SK-N-MC (cell line): ENCODE measurements around the gene NANOG.
"Not testable (repeated sequence)": the region's sequence is repeated elsewhere in the genome, so short reads cannot be mapped to it uniquely, and the experiment has no call there.

Experiments used
- DNase-seq: peaks from one replicate; pipeline ENCODE4 v3.0.0-alpha.2; 2011; ENCODE audit warnings: low read depth, low spot score
- H3K27ac ChIP-seq: fragments of 200-600 bp; sonication (generic); 2 replicates; pipeline ENCODE4 v1.5.1; 2016; ENCODE audit warnings: mixed run types
- H3K36me3 ChIP-seq: fragments of 200-600 bp; sonication (generic); 2 replicates; pipeline ENCODE4 v1.6.1; 2017; ENCODE audit warnings: antibody characterized with exemption, low read length, mixed read lengths; ENCODE audit not compliant: insufficient read depth
- H3K4me3 ChIP-seq: fragments of 200-600 bp; sonication (generic); 2 replicates; pipeline ENCODE4 v1.5.1; 2016
- H3K9ac ChIP-seq: fragments of 200-600 bp; sonication (generic); 2 replicates; pipeline ENCODE4 v1.8.0; 2017; ENCODE audit warnings: mixed run types, mixed read lengths; ENCODE audit not compliant: insufficient read length
- H3K9me3 ChIP-seq: fragments of 200-600 bp; sonication (generic); 2 replicates; pipeline ENCODE4 v1.6.1; 2017; ENCODE audit warnings: low read depth, mild to moderate bottlenecking, antibody characterized with exemption, low read length, moderate library complexity, mixed read lengths
- EZH2 ChIP-seq: fragments of 200-600 bp; sonication (generic); IDR thresholded peaks from one replicate; pipeline ENCODE4 v1.6.1; 2017; ENCODE audit warnings: antibody characterized with exemption
- FOXP2 ChIP-seq: optimal IDR thresholded peaks from 2 replicates; pipeline ENCODE3; 2011; ENCODE audit warnings: mild to moderate bottlenecking, moderate library complexity; ENCODE audit not compliant: insufficient read depth; ENCODE audit errors: extremely low read length, control extremely low read depth
- POLR2AphosphoS5 ChIP-seq: IDR thresholded peaks from 2 replicates; pipeline ENCODE4 v1.6.1; 2012; ENCODE audit warnings: mild to moderate bottlenecking, low read depth, low read length, borderline replicate concordance

Gene NANOG

DNA sequence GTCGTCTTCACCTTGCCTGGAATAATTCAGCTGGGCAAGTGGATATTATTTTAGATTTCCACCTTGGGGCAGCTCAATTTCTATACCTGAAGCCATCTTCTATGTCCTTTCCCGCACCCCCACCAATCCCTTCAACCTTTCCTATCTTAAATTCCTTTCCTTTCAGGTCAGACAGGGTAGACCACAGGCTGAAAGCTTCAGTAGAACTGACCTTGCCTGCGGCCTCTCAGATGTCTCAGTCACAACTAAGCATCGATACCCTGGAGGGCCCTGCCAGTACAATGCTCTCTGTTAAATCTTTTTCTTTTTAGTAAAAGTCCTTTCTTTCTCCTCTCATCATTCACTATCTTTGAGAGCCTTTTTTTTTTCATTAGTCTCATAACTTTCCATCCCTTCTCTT lies 44.6 kb downstream of the NANOG start:
- TF ChIP-seq POLR2AphosphoS5 (no peak), FOXP2 (no peak), EZH2 (no peak)
- no peak for DNase-seq
- H3K9me3 ChIP-seq = no peaks in the 10 kb centered on the region
- H3K27ac ChIP-seq = no peak overlapping the region
- no peak overlapping the region for H3K9ac ChIP-seq
- no peak overlapping the region for H3K4me3 ChIP-seq
- no peaks in the 10 kb centered on the region for H3K36me3 ChIP-seq

DNA sequence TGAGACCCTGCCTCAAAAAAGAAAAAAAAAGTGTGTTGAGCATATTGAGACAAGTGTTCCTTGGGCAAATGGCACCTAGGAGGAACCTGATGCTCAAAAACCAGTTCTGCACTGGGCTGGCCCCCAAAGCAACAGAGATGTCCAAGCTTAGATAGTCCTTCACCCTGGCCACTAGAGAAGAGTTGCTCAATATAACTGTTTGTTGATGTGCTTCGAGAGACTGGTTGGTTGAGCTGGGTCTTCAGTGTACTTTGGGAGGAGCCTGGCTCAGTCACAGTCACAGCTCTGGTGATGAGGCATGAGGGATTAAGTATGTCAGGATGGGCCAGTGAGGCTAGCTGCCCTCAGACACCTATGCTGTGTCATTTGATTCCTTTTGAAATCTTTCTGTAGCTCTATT lies 45.5 kb downstream of the NANOG start:
- TF ChIP-seq EZH2 (no peak), FOXP2 (no peak), POLR2AphosphoS5 (no peak)
- H3K4me3 ChIP-seq = no peak overlapping the region

GRCh38 chr12:7835116-7835515 lies 45.9 kb downstream of the NANOG start:
- H3K9ac ChIP-seq = no peak overlapping the region
- no peaks in the 10 kb centered on the region for H3K36me3 ChIP-seq
- no peak overlapping the region for H3K4me3 ChIP-seq
- no peaks in the 10 kb centered on the region for H3K9me3 ChIP-seq
- no peak for DNase-seq
- TF ChIP-seq EZH2 (no peak), FOXP2 (no peak), POLR2AphosphoS5 (no peak)
- no peak overlapping the region for H3K27ac ChIP-seq

More for the DNA sequence above, 45.5 kb downstream of the NANOG start:
- H3K9me3 ChIP-seq = no peaks in the 10 kb centered on the region
- no peak for DNase-seq
- H3K27ac ChIP-seq = no peak overlapping the region
- H3K9ac ChIP-seq = no peak overlapping the region
- H3K36me3 ChIP-seq = no peaks in the 10 kb centered on the region

DNA sequence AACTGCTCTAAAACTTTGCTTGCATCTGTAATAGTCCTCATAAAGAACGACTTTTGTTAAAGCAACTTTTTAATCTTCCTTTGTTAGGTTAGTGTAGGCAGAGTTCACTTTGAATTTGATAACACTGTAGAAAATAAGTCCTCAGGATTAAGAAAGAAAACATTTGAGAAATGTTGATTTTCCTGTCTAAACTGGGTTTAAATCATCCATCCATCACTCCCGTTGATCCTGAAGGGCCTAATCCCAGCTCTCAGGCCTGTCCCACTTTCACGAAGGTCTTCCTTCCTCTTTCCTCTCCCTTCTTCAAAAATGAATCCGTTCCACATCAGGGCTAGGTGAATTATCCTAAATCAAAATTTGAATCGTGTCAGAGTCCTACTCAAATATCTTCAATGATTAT lies 46.6 kb downstream of the NANOG start:
- H3K9ac ChIP-seq = no peak overlapping the region
- DNase-seq = no peak
- H3K36me3 ChIP-seq = no peaks in the 10 kb centered on the region
- H3K9me3 ChIP-seq = no peaks in the 10 kb centered on the region
- no peak overlapping the region for H3K27ac ChIP-seq
- no peak for TF ChIP-seq POLR2AphosphoS5
- TF ChIP-seq EZH2 = no peak
- TF ChIP-seq FOXP2 = no peak
- H3K4me3 ChIP-seq = no peak overlapping the region

DNA sequence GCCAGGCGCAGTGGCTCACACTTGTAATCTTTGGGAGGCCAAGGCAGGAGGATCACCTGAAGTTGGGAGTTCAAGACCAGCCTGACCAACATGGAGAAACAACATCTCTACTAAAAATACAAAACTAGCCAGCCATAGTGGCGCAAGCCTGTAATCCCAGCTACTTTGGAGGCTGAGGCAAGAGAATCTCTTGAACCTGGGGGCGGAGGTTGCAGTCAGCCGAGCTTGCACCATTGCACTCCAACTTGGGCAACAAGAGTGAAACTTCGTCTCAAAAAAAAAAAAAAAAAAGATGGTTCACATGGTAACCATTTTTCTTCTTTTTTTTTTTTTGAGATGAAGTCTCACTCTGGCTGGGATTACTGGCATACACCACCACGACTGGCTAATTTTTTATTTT lies 48.2 kb downstream of the NANOG start:
- DNase-seq = no peak
- Histone ChIP-seq H3K9me3 (no peaks in the 10 kb centered on the region), H3K9ac (no peak overlapping the region), H3K36me3 (no peaks in the 10 kb centered on the region), H3K27ac (no peak overlapping the region), H3K4me3 (no peak overlapping the region)
- TF ChIP-seq POLR2AphosphoS5 = no peak

DNA sequence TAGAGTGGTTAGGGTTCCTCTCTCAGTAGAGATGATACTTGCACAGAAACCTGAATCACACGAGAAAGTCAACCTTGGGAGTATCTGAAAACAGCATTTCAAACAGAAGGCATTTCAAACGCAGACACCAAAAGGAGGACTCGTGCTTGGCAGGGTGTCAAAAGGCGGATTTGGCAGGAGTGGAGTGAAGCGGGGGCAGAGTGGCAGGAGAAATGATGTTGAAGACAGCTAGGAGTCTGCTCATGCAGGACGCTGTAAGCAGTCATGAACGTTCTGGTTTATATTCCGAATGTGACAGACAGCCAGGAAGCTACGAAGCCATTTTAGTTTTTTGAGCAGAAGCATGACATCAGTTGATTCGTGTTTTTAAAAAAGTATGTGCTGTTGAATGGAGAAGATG lies 50.0 kb downstream of the NANOG start:
- H3K4me3 ChIP-seq, H3K9ac ChIP-seq, H3K36me3 ChIP-seq, H3K27ac ChIP-seq, H3K9me3 ChIP-seq, DNase-seq: not testable (repeated sequence)

DNA sequence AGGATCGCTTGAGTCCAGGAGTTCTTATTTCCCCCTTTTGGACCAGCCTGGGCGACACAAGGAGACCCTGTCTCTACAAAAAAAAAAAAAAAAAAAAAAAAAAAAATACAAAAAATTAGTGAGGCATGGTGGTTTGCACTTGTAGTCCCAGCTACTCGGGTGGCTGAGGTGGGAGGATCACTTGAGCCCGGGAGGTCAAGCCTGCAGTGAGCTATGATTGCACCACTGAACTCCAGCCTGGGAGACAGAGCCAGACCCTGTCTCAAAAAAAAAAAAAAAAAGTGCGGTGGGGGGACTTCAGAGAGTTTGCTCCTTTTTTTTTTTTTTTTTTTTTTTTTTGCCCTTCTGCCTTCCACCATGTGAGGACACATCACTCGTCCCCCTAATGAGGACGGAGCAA lies 50.6 kb downstream of the NANOG start:
- H3K9me3 ChIP-seq, H3K36me3 ChIP-seq, H3K4me3 ChIP-seq, H3K27ac ChIP-seq, H3K9ac ChIP-seq, DNase-seq: not testable (repeated sequence)

DNA sequence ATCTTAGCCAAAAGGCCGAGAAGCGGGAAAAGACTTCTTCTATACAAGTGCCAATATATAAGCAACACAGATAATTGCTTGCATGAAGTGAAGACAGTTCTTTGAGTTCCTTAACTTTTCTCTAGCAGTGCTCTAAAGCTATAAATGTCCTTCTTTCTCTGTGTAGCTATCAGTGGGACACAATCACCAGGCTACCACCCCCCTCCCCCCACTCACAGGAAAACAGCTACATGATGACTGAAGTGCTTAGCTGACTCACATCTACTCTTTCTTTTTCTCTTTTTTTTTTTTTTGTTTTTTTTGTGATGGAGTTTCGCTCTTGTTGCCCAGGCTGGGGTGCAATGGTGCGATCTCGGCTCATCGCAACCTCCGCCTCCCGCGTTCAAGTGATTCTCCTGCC lies 53.2 kb downstream of the NANOG start:
- not testable (repeated sequence) for H3K4me3 ChIP-seq, H3K9ac ChIP-seq, H3K9me3 ChIP-seq, DNase-seq, H3K36me3 ChIP-seq, H3K27ac ChIP-seq

DNA sequence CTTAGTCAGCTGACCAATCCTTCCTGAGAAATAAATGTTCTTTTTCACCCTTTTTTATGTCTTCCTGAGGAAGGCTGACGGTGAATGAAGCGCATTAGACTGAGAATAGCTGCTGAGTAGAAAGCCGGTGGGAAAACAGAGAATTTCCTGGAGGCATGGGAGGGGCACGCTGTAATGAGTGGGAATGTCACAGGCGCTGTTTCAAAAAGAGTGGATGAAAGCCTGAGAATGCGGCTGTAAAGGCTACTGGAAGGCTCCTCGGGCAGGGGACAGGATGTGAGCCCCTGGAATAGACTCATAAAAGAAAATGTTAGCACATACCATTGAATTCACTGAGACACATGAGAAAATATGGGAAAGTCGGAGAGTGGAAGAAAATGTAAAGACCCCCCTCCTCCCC lies 53.9 kb downstream of the NANOG start:
- H3K9me3 ChIP-seq, H3K27ac ChIP-seq, H3K9ac ChIP-seq, DNase-seq, H3K36me3 ChIP-seq, H3K4me3 ChIP-seq: not testable (repeated sequence)

DNA sequence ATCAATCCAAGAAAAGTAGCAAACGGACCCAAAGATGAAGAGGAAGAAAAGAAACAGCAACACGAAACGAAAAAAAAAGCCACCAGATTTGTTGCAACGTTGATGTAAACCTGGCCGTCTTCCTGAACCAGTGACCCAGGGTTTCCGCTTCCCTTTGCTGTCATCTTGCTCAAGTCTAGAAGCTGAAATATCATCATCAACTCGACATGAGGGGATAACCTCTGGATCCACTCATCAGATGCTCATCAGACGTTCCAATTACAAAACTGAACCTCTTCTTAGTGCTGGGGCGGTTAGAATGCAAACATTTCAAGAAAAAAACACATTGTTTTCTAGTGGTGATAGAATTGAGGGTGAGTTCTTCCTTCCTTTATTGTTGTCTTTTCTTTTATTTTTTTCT lies 54.4 kb downstream of the NANOG start:
- not testable (repeated sequence) for H3K9ac ChIP-seq, DNase-seq, H3K36me3 ChIP-seq, H3K9me3 ChIP-seq, H3K4me3 ChIP-seq, H3K27ac ChIP-seq

- H3K9me3 ChIP-seq = no peaks in the 10 kb centered on the region
- no peak overlapping the region for H3K27ac ChIP-seq
- DNase-seq = no peak
- TF ChIP-seq FOXP2 (no peak), POLR2AphosphoS5 (no peak), EZH2 (no peak)
- H3K4me3 ChIP-seq = no peak overlapping the region
- no peaks in the 10 kb centered on the region for H3K36me3 ChIP-seq
- no peak overlapping the region for H3K9ac ChIP-seq
These were observed 54.9 kb downstream of the NANOG start for GRCh38 chr12:7844116-7844515.

- H3K36me3 ChIP-seq, H3K4me3 ChIP-seq, H3K9me3 ChIP-seq, H3K9ac ChIP-seq, H3K27ac ChIP-seq, DNase-seq: not testable (repeated sequence)
These were observed 58.3 kb downstream of the NANOG start for GRCh38 chr12:7847226-7848097.

- H3K36me3 ChIP-seq, H3K4me3 ChIP-seq, DNase-seq, H3K9ac ChIP-seq, H3K9me3 ChIP-seq, H3K27ac ChIP-seq: not testable (repeated sequence)
These were observed 58.9 kb downstream of the NANOG start for GRCh38 chr12:7848098-7848422.
